Fibroblast of villous mesenchyme (primary cell): ENCODE measurements around the gene ATXN2. TPM values are rescaled to one million over a fixed set of nuclear protein-coding genes. Genes with fewer than 3 reads are reported as not detected.

Experiments used
- DNase-seq: peaks from one replicate; pipeline ENCODE4 v3.0.0-alpha.2; 2010; ENCODE audit warnings: low read depth
- H3K4me3 ChIP-seq: 2 replicates; pipeline ENCODE4 v1.5.1; 2011; ENCODE audit warnings: low read depth, mild to moderate bottlenecking, low read length
- total RNA-seq: library from RNA; depleted of rRNA; stranded (reverse); fragments of >200 nt; gene quantifications from 2 replicates; pipeline ENCODE4 v1.2.3, GENCODE V29; 2012
- TF ChIP-seq, protein P1 (sequence below): IDR thresholded peaks from 2 replicates; pipeline ENCODE4 v1.5.1; 2012; ENCODE audit warnings: low read depth, mild to moderate bottlenecking, low read length; ENCODE audit not compliant: insufficient read depth

The ATXN2 gene
- total RNA-seq, 1 donor, result 71.7 TPM

DNA sequence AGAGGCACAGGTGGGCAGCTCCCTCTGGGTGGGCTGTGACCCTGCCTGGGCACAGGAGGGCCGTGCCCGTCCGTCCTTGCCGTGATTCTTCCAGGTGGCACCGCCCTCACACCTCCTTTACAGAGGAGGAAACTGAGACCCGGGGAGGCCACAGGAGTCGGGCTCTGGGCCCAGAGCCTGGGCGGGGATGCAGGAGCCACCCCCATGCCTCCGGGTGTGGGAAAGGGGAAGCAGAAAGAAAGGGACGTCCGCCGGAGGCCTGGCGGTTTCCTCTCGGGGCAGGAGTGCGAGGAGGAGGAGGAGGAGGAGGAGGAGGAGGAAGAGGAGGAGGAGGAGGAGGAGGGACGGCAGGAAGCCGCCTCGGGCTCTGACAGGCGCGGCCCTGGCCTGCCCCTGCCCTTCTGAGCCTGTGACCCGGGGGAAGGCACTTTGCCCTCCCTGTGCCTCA, 170.4 kb downstream of the ATXN2 start:
- H3K4me3 ChIP-seq, result no peak overlapping the region
- TF ChIP-seq, protein P1, sequence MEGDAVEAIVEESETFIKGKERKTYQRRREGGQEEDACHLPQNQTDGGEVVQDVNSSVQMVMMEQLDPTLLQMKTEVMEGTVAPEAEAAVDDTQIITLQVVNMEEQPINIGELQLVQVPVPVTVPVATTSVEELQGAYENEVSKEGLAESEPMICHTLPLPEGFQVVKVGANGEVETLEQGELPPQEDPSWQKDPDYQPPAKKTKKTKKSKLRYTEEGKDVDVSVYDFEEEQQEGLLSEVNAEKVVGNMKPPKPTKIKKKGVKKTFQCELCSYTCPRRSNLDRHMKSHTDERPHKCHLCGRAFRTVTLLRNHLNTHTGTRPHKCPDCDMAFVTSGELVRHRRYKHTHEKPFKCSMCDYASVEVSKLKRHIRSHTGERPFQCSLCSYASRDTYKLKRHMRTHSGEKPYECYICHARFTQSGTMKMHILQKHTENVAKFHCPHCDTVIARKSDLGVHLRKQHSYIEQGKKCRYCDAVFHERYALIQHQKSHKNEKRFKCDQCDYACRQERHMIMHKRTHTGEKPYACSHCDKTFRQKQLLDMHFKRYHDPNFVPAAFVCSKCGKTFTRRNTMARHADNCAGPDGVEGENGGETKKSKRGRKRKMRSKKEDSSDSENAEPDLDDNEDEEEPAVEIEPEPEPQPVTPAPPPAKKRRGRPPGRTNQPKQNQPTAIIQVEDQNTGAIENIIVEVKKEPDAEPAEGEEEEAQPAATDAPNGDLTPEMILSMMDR, result no peak
- DNase-seq, result no peak

DNA sequence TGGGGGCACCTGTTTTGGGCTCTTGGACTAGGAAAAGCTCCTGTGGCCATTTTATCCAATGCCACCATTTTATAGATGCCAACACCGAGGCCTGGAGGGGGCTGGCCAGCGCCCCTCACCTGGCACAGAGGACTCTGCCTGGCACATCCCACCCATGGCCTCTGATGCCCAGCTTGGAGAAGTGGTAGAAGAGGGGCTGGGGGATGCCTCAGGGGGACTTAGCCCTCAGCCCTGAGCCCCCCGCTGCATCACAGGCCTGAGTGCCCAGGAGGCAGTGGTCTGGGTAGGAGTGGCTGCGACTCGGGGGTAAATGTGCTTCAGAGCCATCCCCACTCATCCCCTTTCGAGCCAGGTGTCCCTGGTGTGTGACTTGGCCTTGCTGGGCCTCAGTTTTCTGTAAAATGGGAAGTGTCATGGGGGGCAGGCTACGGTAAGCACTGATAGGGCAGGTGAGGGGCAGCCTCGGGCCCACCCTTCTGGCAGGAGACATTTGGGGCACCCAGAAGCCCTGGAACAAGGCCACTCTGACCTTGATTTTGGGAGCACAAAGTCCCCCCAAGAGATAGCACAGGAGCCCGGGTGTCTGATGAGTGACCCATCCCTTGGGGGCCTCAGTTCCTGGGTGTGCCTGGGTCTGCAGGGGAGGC, 170.9 kb downstream of the ATXN2 start:
- H3K4me3 ChIP-seq, result no peak overlapping the region
- TF ChIP-seq, protein P1, result no peak
- DNase-seq, result no peak

DNA sequence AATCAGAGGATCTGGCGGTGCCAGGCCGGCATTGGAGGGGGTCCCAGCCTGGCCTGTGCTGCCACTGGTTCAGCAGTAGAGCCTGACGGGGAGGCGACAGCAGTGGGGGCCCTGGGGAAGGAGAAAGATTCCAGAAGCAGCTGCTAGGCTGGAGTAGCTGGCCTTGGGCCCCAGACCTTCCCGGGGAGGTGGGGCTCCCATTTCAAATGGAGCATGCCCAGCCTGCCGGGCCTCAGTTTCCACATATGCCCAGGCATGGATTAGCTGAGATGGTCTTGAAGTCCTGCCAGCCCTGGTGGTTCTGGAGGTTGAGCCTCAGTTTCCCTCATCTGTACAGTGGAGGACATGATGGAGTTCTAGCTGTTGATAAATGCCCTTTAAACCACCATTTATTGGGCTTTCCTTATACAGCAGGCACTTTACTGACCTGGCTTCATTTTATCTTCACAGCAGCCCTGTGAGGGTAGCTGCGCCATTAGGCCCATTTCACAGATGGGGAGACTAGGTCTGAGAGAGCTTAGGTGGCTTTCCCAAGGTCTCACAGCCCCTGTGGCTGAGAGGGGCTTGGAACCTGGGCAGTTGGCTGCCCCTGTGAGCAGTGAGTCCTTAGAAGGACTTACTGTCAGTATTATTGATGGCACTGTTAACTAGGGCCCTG, 171.6 kb downstream of the ATXN2 start:
- H3K4me3 ChIP-seq, result no peak overlapping the region
- no peak for DNase-seq
- TF ChIP-seq, protein P1, result no peak

DNA sequence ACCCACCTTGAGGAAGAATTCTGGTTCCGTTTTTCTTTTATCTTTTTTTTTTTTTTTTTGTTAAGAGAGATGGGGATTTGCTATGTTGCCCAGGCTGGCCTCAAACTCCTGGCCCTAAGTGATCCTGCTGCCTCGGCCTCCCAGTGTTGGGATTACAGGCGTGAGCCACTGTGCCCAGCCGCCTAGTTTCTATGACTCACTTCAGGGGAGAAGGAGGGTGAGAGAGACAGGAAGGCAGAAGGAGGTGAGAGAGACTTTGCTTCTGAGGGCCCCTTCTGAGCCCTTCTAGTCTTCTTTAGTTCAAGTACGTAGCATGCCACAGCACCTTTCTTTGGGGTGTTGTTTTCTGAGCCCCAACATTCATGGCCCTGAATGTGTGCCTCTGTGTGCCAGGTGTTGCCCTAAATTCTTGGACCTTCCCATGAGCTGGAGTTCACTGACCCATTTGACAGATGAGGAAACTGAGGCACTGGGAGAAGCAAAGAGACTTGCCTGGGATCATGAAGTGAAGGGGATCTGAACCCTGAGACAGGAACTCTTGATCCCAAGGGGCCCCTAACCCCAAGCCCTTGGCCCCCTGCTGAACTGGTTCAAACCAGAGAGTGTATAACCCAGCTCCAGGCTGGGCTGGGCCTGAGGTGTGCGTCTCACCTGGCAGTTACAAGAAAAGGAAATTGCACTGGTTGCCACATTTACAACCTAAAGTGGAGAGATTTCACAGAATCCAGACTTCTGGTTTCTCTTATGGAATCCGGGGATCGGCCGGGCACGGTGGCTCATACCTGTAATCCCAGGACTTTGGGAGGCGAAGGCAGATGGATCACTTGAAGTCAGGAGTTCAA, 172.6 kb downstream of the ATXN2 start:
- no peak overlapping the region for H3K4me3 ChIP-seq
- TF ChIP-seq, protein P1, result no peak
- no peak for DNase-seq

DNA sequence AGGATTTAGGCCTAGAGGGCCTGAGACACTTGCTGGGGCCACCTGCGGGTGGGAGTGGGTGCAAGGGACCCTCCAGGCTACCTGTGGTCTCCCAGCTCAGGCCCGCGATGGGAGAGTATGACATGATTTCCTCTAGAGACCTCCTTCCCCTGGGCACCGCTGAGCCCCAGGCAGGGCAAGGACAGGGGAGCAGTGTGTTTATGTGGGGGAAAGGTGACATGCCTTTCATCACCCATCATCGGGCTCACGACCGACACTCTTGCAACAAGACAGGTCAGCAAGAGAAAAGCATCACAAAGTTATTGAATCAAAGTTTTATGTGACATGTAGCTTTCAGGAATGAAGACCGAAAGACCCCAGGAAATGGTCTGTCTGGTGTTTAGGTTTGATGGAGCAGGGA, 173.5 kb downstream of the ATXN2 start:
- TF ChIP-seq, protein P1, result no peak
- DNase-seq, result no peak
- H3K4me3 ChIP-seq, result no peak overlapping the region

DNA sequence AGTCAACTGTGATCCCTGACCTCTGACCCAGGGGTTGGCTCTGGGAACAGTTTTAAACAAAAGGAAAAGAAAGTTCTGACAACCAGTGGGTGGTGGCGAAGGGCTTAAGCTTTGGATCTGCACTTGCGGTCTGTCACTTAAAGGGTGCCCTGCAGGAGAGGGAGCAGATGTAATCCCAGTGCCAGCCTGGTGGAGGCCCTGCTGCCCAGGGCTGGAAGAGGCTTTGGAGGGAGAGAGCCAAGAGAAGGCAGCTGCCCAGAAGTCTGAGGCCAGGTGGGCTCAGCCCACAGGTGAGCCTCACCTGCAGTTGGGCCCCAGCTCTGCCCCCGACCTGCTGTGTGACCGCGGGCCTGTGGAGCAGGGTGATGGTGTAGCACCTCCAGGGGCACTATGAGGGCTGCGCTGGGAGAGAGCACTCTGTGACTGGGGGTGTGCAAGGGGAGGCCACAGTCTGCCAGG, 174.3 kb downstream of the ATXN2 start:
- H3K4me3 ChIP-seq, result no peak overlapping the region
- DNase-seq, result no peak
- TF ChIP-seq, protein P1, result peak; percentile 26
